Fibroblast of skin of left biceps (primary cell): ENCODE results near the gene IL1F10.

ENCODE experiments used
- DNase-seq, 2 experiments: peaks; one replicate each; pipeline ENCODE4 v3.0.0-alpha.2; 2013; ENCODE audit warnings: low read depth in 2 of 2

The IL1F10 gene

GRCh38 chr2:113058998-113059960 is 8.5 kb upstream of the IL1F10 start, which contains the start of gene IL36RN:
IL36RN (plus strand) TSS chr2:113059198; CDS start chr2:113059439, 241 bp downstream.
- no peak for DNase-seq

GRCh38 chr2:113060396-113060795 is 7.4 kb upstream of the IL1F10 start:
- no peak for DNase-seq

GRCh38 chr2:113060796-113061195 is 7.0 kb upstream of the IL1F10 start:
- no peak for DNase-seq

- no peak for DNase-seq
Observed at GRCh38 chr2:113061241-113061640, 6.5 kb upstream of the IL1F10 start.

GRCh38 chr2:113061896-113062770 is 5.6 kb upstream of the IL1F10 start:
- no peak for DNase-seq

GRCh38 chr2:113064281-113064680 is 3.5 kb upstream of the IL1F10 start:
- DNase-seq, result no peak

GRCh38 chr2:113064898-113065297 is 2.9 kb upstream of the IL1F10 start:
- DNase-seq, result no peak

GRCh38 chr2:113068249-113068648 is 479 bp downstream of the IL1F10 start:
- no peak for DNase-seq

GRCh38 chr2:113068706-113069485 is 1.1 kb downstream of the IL1F10 start:
- no peak for DNase-seq

- DNase-seq, result no peak
Observed at GRCh38 chr2:113069676-113070605, 2.2 kb downstream of the IL1F10 start.

GRCh38 chr2:113070606-113070975 is 2.8 kb downstream of the IL1F10 start:
- no peak for DNase-seq

- DNase-seq, result no peak
Observed at GRCh38 chr2:113072584-113072983, 4.8 kb downstream of the IL1F10 start.

GRCh38 chr2:113073325-113073834 is 5.6 kb downstream of the IL1F10 start:
- no peak for DNase-seq

- DNase-seq, result no peak
Observed at GRCh38 chr2:113075030-113075429, 7.3 kb downstream of the IL1F10 start.

GRCh38 chr2:113075600-113075999 is 7.8 kb downstream of the IL1F10 start:
- no peak for DNase-seq

- no peak for DNase-seq
Observed at GRCh38 chr2:113076954-113077669, 9.3 kb downstream of the IL1F10 start.

GRCh38 chr2:113077921-113078320 is 10.2 kb downstream of the IL1F10 start:
- no peak for DNase-seq

- DNase-seq, result no peak
Observed at GRCh38 chr2:113078350-113078839, 10.6 kb downstream of the IL1F10 start.

GRCh38 chr2:113079131-113079530 is 11.4 kb downstream of the IL1F10 start:
- DNase-seq, result no peak
